Nephron progenitor cell (in vitro differentiated cells): Measurements from ENCODE around the gene MYLK.
A peak's percentile ranks its signal among the peaks of the same experiment; 100 is the strongest.
"Not testable (repeated sequence)": the region's sequence is repeated elsewhere in the genome, so short reads cannot be mapped to it uniquely, and the experiment has no call there.

ENCODE experiments used
- DNase-seq: peaks from one replicate; pipeline ENCODE4 v3.0.0; 2021
- H3K27ac Mint-ChIP-seq: 2 replicates; pipeline ENCODE4 v1.8.0; 2021; ENCODE audit warnings: mild to moderate bottlenecking, moderate library complexity, mixed read lengths
- H3K27me3 Mint-ChIP-seq: 2 replicates; pipeline ENCODE4 v1.8.0; 2021; ENCODE audit warnings: mild to moderate bottlenecking, low read depth, mixed read lengths; ENCODE audit not compliant: poor library complexity
- H3K36me3 Mint-ChIP-seq: 2 replicates; pipeline ENCODE4 v1.8.0; 2021; ENCODE audit warnings: low read depth, mixed read lengths
- H3K4me1 Mint-ChIP-seq: 2 replicates; pipeline ENCODE4 v1.8.0; 2021; ENCODE audit warnings: mixed read lengths
- H3K4me3 Mint-ChIP-seq: 2 replicates; pipeline ENCODE4 v1.8.0; 2021; ENCODE audit warnings: mild to moderate bottlenecking, moderate library complexity, mixed read lengths
- H3K9me3 Mint-ChIP-seq: 2 replicates; pipeline ENCODE4 v1.8.0; 2021; ENCODE audit warnings: mild to moderate bottlenecking, moderate library complexity, mixed read lengths
- TF ChIP-seq, protein P1 (sequence below): fragments of 200-600 bp; sonication (generic); IDR thresholded peaks from 2 replicates; pipeline ENCODE4 v1.5.0; 2021; ENCODE audit warnings: antibody characterized with exemption

The MYLK gene

DNA sequence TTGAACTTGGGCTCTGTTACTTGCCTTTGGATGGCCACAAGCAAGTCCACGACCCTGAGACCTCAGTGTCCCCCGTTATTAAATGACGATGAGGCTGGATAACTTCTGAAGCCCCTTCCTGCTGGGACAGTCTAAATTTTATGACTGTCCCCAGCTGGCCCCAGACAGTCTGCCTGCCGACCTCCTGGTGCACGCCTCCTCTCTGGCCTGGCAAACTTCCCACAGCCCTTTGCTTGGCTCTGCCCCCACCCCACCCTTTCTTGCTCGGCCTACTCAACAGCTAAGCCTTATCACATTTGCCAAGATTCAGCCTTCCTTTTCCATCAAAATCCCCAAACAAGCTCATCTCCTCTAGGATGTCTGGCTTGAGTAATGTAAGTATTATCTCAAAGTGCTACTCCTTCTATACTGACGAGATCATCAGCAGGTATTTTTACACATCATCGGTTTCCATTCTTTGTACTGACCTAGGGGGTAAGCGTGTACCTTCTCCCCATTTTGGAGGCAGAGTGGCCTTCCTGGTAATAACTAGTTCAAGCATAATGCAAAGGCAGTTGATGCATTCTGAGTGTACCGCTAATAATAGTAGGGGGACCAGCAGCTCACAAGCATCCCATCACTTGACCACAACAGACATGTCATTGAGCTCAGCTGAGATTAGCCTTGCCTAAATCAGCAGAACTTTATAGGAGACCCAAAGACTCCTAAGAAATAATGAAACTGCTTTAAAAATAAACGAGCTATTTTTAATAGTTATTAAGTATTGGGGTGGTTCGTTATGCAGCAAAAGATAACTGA lies 178.4 kb downstream of the MYLK start:
- peaks cover 2% of the 10 kb centered on the region for H3K27me3 Mint-ChIP-seq

DNA sequence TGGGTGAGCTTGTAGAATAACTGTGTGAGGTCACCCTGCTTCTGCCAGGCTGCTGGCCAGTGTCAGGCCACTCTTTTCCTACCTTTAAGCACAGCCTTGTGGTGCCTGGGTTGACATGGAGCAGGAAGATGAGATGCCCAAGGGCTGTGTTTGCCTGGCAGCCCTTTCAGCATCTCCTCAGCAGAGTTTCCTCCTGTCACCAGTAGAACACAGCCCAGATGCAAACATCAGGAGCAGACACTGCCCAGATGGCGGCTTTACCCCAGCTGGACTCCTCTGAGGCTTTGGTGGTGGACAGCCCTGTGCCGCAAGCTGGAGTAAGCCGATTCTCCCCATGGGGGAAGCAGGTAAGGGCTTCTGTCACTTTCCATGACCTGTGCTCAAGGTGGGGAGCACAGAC lies 180.5 kb downstream of the MYLK start:
- H3K27me3 Mint-ChIP-seq, H3K9me3 Mint-ChIP-seq, DNase-seq, H3K4me3 Mint-ChIP-seq, H3K36me3 Mint-ChIP-seq, H3K27ac Mint-ChIP-seq: not testable (repeated sequence)
- H3K4me1 Mint-ChIP-seq = peaks cover 44% of the 10 kb centered on the region

More for the DNA sequence above, 178.4 kb downstream of the MYLK start:
- Mint-ChIP-seq H3K4me3 (no peak overlapping the region), H3K36me3 (no peaks in the 10 kb centered on the region), H3K27ac (no peak overlapping the region), H3K4me1 (peaks cover 26% of the 10 kb centered on the region), H3K9me3 (no peaks in the 10 kb centered on the region)
- DNase-seq = no peak
- TF ChIP-seq, protein P1, sequence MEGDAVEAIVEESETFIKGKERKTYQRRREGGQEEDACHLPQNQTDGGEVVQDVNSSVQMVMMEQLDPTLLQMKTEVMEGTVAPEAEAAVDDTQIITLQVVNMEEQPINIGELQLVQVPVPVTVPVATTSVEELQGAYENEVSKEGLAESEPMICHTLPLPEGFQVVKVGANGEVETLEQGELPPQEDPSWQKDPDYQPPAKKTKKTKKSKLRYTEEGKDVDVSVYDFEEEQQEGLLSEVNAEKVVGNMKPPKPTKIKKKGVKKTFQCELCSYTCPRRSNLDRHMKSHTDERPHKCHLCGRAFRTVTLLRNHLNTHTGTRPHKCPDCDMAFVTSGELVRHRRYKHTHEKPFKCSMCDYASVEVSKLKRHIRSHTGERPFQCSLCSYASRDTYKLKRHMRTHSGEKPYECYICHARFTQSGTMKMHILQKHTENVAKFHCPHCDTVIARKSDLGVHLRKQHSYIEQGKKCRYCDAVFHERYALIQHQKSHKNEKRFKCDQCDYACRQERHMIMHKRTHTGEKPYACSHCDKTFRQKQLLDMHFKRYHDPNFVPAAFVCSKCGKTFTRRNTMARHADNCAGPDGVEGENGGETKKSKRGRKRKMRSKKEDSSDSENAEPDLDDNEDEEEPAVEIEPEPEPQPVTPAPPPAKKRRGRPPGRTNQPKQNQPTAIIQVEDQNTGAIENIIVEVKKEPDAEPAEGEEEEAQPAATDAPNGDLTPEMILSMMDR = no peak

DNA sequence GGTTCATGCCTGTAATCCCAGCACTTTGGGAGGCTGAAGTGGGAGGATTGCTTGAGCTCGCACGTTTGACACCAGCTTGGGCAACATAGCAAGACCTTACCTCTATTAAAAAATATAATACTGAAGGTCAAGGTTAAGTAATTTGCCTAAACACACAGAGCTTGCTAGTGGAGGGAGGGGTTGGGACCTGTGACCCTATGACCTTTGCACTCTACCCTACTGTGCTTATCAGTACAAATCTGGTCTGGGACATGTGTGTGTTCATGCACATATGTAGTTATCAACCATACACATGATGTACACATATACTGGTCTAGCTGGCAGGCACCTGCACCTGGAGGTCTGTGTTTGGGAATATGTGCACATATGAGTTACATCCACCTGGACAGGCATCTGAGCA lies 181.4 kb downstream of the MYLK start:
- TF ChIP-seq, protein P1 = no peak
- H3K4me3 Mint-ChIP-seq = no peak overlapping the region
- no peaks in the 10 kb centered on the region for H3K36me3 Mint-ChIP-seq
- H3K27me3 Mint-ChIP-seq = peaks cover 4% of the 10 kb centered on the region
- DNase-seq = no peak
- peaks cover 53% of the 10 kb centered on the region for H3K4me1 Mint-ChIP-seq
- H3K9me3 Mint-ChIP-seq = no peaks in the 10 kb centered on the region
- no peak overlapping the region for H3K27ac Mint-ChIP-seq

DNA sequence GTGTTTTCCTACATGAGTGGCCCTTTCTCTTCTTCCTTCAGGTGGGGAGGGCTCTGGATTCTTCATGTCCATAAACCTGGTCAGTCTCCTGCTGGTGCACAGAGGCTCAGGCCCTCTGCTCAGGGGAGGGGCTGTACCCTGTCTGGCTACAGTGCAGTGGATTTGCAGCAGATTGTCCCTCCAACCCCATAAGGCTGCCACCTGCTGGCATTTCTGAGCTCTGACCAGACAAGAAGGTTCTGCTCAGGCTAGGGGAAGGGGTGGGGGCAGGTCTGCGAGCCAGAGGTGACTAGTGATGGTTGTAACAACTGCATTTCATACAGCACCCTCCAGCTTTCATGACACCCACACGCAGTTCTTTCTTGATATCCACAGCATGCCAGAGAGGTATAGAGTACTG lies 182.1 kb downstream of the MYLK start:
- Mint-ChIP-seq H3K4me3 (peak overlapping the region; percentile 14), H3K27ac (peak overlapping the region; percentile 91), H3K4me1 (peaks cover 60% of the 10 kb centered on the region)
- peak; percentile 70 for DNase-seq
- H3K9me3 Mint-ChIP-seq, H3K36me3 Mint-ChIP-seq, H3K27me3 Mint-ChIP-seq: not testable (repeated sequence)
- TF ChIP-seq, protein P1 = peak; percentile 49

DNA sequence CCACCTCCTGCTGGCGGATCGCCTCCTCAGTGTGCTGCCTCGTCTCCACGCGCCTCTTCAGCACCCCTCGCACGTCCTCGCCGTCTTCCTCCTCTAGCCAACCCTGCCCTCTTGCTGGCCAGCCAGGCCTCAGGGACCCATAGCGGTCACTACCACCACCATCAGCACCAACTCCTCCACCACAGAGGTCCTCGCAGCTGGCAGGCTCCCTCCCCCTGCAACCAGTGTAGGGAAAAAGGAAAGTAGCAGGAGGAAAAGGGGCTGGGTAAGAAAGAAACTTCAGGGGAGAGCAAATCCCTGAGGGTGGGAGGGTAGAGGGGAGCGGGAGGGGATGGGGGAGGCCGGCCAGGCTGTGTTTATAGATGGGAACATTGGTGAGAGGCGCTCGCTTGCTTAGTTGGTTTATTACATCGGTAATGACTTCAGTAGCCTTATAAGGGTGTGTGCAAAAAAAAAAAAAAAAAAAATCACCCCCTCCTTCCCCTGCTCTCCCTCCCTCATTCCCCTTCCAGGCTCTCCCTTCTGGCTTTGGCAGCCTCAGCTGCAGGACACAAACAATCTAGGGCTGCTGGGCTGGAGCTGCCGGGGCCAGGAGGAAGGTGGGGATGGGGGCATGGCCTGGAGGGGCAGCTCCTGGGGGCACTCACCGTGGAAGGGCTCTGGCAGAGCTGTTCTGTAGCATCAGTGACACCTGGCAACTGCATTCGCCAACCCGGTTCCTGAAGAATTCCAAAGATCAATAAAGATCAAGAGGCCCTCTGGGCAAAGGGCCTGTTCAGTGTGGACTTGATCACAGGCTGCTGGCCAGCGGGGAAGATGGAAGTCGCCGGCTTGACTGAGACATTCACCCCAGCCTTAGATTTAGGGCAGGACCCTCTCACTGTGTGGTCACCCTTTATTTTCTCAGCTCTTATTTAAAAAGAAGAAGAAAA lies 183.1 kb downstream of the MYLK start:
- H3K4me1 Mint-ChIP-seq = peaks cover 70% of the 10 kb centered on the region

DNA sequence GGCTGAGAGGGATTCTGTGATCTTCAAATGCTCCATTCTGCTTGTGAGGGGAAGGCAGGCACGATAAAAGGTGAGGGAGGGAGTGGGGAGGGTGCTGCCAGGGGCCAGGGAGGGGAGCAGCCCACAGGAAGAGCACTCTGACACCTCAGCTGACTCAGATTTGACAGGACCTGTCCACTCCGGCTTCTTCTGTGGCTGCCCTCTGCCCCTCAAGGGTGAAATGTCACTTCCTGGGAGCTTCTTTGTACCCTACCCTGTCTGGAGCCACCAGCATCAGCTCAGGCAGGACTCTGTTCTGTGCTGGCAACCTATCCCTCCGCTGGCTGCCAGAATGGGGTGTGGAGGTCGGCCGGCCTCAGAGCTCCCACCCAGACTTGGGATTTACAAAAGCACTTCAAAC lies 185.3 kb downstream of the MYLK start:
- no peak for DNase-seq
- no peak overlapping the region for H3K27ac Mint-ChIP-seq
- peaks cover 82% of the 10 kb centered on the region for H3K4me1 Mint-ChIP-seq
- H3K4me3 Mint-ChIP-seq = no peak overlapping the region
- no peaks in the 10 kb centered on the region for H3K9me3 Mint-ChIP-seq
- H3K36me3 Mint-ChIP-seq = no peaks in the 10 kb centered on the region
- TF ChIP-seq, protein P1 = no peak
- peaks cover 4% of the 10 kb centered on the region for H3K27me3 Mint-ChIP-seq

More for the DNA sequence above, 183.1 kb downstream of the MYLK start:
- no peak for DNase-seq
- H3K27me3 Mint-ChIP-seq = peaks cover 4% of the 10 kb centered on the region
- H3K36me3 Mint-ChIP-seq = no peaks in the 10 kb centered on the region
- TF ChIP-seq, protein P1 = no peak
- no peak overlapping the region for H3K27ac Mint-ChIP-seq
- peak overlapping the region; percentile 16 for H3K4me3 Mint-ChIP-seq
- H3K9me3 Mint-ChIP-seq = no peaks in the 10 kb centered on the region
